Fibroblast of pulmonary artery (primary cell): Measurements from ENCODE around the gene CCDC174.
"Not testable (repeated sequence)": the region's sequence is repeated elsewhere in the genome, so short reads cannot be mapped to it uniquely, and the experiment has no call there.

Experiments used
- DNase-seq: peaks from one replicate; pipeline ENCODE4 v3.0.0-alpha.2; 2010; ENCODE audit warnings: low read depth
- H3K4me3 ChIP-seq: replicated peaks from 2 replicates; pipeline ENCODE4 v1.5.1; 2011; ENCODE audit warnings: low read depth, mild to moderate bottlenecking, control low read depth, low read length, moderate library complexity
- TF ChIP-seq, protein P1 (sequence below): IDR thresholded peaks from 2 replicates; pipeline ENCODE4 v1.5.1; 2011; ENCODE audit warnings: mild to moderate bottlenecking, control low read depth, low read length, inconsistent platforms; ENCODE audit errors: missing control alignments

The CCDC174 gene

DNA sequence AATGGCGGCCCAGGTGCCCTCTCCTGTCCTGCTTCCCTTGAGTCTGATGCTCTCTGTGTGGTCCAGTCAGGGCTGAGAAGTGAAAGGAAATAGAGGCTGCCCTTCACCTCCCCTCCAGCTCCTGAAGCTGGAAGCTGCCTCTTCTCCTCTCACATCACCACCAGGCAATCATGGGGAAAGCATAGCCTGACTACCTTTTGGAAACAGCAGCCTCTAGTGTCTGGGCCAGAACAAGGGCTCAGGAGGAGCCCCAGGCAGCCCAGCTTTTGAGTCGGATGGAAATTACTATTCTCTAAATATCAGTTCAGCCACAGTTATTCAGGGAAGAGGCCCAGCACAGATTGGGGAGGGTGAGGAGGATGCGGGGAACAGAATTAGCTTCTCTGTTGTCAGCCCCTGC, 43.3 kb upstream of the CCDC174 start:
- H3K4me3 ChIP-seq: no peak overlapping the region
- TF ChIP-seq, protein P1, sequence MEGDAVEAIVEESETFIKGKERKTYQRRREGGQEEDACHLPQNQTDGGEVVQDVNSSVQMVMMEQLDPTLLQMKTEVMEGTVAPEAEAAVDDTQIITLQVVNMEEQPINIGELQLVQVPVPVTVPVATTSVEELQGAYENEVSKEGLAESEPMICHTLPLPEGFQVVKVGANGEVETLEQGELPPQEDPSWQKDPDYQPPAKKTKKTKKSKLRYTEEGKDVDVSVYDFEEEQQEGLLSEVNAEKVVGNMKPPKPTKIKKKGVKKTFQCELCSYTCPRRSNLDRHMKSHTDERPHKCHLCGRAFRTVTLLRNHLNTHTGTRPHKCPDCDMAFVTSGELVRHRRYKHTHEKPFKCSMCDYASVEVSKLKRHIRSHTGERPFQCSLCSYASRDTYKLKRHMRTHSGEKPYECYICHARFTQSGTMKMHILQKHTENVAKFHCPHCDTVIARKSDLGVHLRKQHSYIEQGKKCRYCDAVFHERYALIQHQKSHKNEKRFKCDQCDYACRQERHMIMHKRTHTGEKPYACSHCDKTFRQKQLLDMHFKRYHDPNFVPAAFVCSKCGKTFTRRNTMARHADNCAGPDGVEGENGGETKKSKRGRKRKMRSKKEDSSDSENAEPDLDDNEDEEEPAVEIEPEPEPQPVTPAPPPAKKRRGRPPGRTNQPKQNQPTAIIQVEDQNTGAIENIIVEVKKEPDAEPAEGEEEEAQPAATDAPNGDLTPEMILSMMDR: no peak
- no peak for DNase-seq

DNA sequence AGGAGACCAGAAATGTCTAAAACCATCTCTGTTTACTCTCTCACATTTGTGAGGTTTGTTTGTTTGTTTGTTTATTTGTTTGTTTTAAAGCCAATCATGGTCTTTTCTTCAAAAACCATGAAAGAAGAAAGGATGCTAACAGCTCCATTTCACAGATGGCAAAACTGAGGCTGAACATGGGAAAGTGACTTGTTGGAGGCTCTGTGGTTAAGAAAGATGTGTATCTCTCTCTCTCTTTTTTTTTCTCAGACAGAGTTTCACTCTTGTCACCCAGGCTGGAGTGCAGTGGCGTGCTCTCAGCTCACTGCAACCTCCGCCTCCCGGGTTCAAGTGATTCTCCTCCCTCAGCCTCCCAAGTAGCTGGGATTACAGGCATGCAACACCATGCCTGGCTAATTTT, 42.5 kb upstream of the CCDC174 start:
- not testable (repeated sequence) for H3K4me3 ChIP-seq, DNase-seq

- peak; percentile 16 for DNase-seq
- H3K4me3 ChIP-seq: no peak overlapping the region
- TF ChIP-seq, protein P1: no peak
These were observed 42.1 kb upstream of the CCDC174 start for GRCh38 chr3:14609506-14609905.

DNA sequence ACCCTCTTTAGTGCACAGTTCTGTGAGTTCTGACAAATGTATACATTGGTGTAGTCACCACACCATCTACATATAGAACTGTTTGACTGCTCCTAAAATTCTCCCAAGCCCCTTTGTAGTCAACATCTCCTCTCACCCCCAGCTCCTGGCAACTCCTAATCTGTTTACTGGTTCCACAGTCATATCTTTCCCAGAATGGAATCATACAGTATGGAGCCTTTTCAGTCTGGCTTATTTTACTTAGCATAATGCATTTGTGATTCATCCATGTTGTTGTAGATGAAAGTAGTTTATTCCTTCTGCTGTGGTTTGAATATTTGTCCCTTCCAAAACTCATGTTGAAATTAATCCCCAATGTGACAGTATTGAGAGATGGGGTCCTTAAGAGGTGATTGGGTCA, 41.6 kb upstream of the CCDC174 start:
- TF ChIP-seq, protein P1: no peak
- no peak overlapping the region for H3K4me3 ChIP-seq
- DNase-seq: no peak

GRCh38 chr3:14614189-14614588, 37.4 kb upstream of the CCDC174 start:
- H3K4me3 ChIP-seq: no peak overlapping the region
- TF ChIP-seq, protein P1: no peak
- DNase-seq: no peak

DNA sequence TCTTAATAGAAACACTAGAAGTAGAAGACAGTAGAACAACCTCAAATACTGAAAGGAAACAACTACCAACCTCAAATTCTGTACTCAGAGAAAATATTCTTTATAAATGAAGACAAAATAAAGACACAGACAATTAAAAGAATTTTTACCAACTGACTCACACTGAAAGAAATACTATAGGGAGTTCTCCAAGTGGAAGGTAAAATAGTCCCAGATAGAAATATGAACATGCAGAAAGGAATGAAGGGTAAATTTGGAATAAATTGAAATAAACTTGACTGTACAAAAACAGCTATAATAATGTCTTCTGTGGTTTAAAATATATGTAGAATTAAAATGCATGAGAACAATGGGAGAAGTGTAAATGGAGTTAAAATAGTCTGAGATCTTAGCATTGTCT, 36.7 kb upstream of the CCDC174 start:
- no peak overlapping the region for H3K4me3 ChIP-seq
- TF ChIP-seq, protein P1: no peak
- no peak for DNase-seq

GRCh38 chr3:14616606-14617507, 34.7 kb upstream of the CCDC174 start:
- no peak for DNase-seq
- TF ChIP-seq, protein P1: no peak
- no peak overlapping the region for H3K4me3 ChIP-seq
